ENCODE measurements around the gene QKI.
A peak's percentile ranks its signal among the peaks of the same experiment; 100 is the strongest.

- peak; percentile 32 for TF ChIP-seq POLR2A (IDR thresholded peaks at IDR 0.05; ENCODE audit: low read depth, low read length)
- TF ChIP-seq CTCF (IDR thresholded peaks at IDR 0.05; ENCODE audit: extremely low read depth in 1 of 2, insufficient read depth in 1 of 2, low read depth in 1 of 2, low read length in 2 of 2) = no peak
- TF ChIP-seq EZH2 (IDR thresholded peaks at IDR 0.05; ENCODE audit: borderline replicate concordance, low read depth, low read length, severe bottlenecking) = no peak
- TF ChIP-seq JUN (IDR thresholded peaks at IDR 0.05; ENCODE audit: borderline replicate concordance, insufficient read depth, insufficient read length, low read depth) = no peak
- no peak for TF ChIP-seq MYC (IDR thresholded peaks at IDR 0.05; ENCODE audit: low read depth, low read length)
- TF ChIP-seq POLR2AphosphoS5 (IDR thresholded peaks at IDR 0.05; ENCODE audit: insufficient read depth, low read depth, low read length) = no peak
- TF ChIP-seq MAX (IDR thresholded peaks at IDR 0.05; ENCODE audit: insufficient read depth, insufficient read length) = no peak
- TF ChIP-seq FOS (IDR thresholded peaks at IDR 0.05; ENCODE audit: borderline replicate concordance, insufficient read depth, low read length) = no peak
Measured at GRCh38 chr6:163412801-163413344, 1.6 kb upstream of the QKI start.

Measured in endothelial cell of umbilical vein (primary cell).